ENCODE measurements around the gene TMEM130.
A peak's percentile ranks its signal among the peaks of the same experiment; 100 is the strongest.

TMEM130 gene

GRCh38 chr7:98869597-98870120 is at the start of gene TMEM130:
Gene TMEM130 (minus strand): TSS chr7:98870014. CDS start chr7:98869861, 153 bp downstream.
- no peak for DNase-seq (ENCODE audit: low spot score)

GRCh38 chr7:98917331-98917730 is 47.5 kb upstream of the TMEM130 start:
- DNase-seq (ENCODE audit: low spot score): no peak

- peak; percentile 47 for DNase-seq (ENCODE audit: low spot score)
Measured at GRCh38 chr7:98913612-98914011, 43.8 kb upstream of the TMEM130 start.

- no peak for DNase-seq (ENCODE audit: low spot score)
Measured at GRCh38 chr7:98913026-98913425, 43.2 kb upstream of the TMEM130 start.

- no peak for DNase-seq (ENCODE audit: low spot score)
Measured at GRCh38 chr7:98911916-98912315, 42.1 kb upstream of the TMEM130 start.

GRCh38 chr7:98910427-98910826 is 40.6 kb upstream of the TMEM130 start:
- no peak for DNase-seq (ENCODE audit: low spot score)

- DNase-seq (ENCODE audit: low spot score): no peak
Measured at GRCh38 chr7:98909487-98909886, 39.7 kb upstream of the TMEM130 start.

- DNase-seq (ENCODE audit: low spot score): no peak
Measured at GRCh38 chr7:98908585-98908984, 38.8 kb upstream of the TMEM130 start.

- no peak for DNase-seq (ENCODE audit: low spot score)
Measured at GRCh38 chr7:98907570-98907969, 37.8 kb upstream of the TMEM130 start.

GRCh38 chr7:98903246-98903645 is 33.4 kb upstream of the TMEM130 start:
- no peak for DNase-seq (ENCODE audit: low spot score)

GRCh38 chr7:98902523-98902922 is 32.7 kb upstream of the TMEM130 start:
- DNase-seq (ENCODE audit: low spot score): no peak

GRCh38 chr7:98900815-98901214 is 31.0 kb upstream of the TMEM130 start:
- DNase-seq (ENCODE audit: low spot score): no peak

- DNase-seq (ENCODE audit: low spot score): no peak
Measured at GRCh38 chr7:98899816-98900215, 30.0 kb upstream of the TMEM130 start.

GRCh38 chr7:98892609-98893008 is 22.8 kb upstream of the TMEM130 start:
- no peak for DNase-seq (ENCODE audit: low spot score)

GRCh38 chr7:98887038-98887437 is 17.2 kb upstream of the TMEM130 start:
- no peak for DNase-seq (ENCODE audit: low spot score)

GRCh38 chr7:98884416-98884815 is 14.6 kb upstream of the TMEM130 start:
- DNase-seq (ENCODE audit: low spot score): no peak

GRCh38 chr7:98881561-98882315 is 11.9 kb upstream of the TMEM130 start:
- DNase-seq (ENCODE audit: low spot score): no peak

- no peak for DNase-seq (ENCODE audit: low spot score)
Measured at GRCh38 chr7:98880485-98880884, 10.7 kb upstream of the TMEM130 start.

GRCh38 chr7:98879979-98880315 is 10.1 kb upstream of the TMEM130 start:
- no peak for DNase-seq (ENCODE audit: low spot score)

- DNase-seq (ENCODE audit: low spot score): no peak
Measured at GRCh38 chr7:98879198-98879978, 9.6 kb upstream of the TMEM130 start.

GRCh38 chr7:98878365-98879197 is 8.8 kb upstream of the TMEM130 start, which contains the start of gene TRRAP:
Gene TRRAP (plus strand): TSS chr7:98878532. CDS start chr7:98881151, 2,619 bp downstream.
- peak; percentile 93 for DNase-seq (ENCODE audit: low spot score)

GRCh38 chr7:98877692-98878364 is 8.0 kb upstream of the TMEM130 start:
- DNase-seq (ENCODE audit: low spot score): no peak

Data from AG08396 (cell line).